ENCODE measurements around the gene ZBTB16. TPM values are rescaled to one million over a fixed set of nuclear protein-coding genes. Genes with fewer than 3 reads are reported as not detected.

The ZBTB16 gene
- total RNA-seq, 3 donors from 2014 or later = 236 to 358 (median 271) TPM

DNA sequence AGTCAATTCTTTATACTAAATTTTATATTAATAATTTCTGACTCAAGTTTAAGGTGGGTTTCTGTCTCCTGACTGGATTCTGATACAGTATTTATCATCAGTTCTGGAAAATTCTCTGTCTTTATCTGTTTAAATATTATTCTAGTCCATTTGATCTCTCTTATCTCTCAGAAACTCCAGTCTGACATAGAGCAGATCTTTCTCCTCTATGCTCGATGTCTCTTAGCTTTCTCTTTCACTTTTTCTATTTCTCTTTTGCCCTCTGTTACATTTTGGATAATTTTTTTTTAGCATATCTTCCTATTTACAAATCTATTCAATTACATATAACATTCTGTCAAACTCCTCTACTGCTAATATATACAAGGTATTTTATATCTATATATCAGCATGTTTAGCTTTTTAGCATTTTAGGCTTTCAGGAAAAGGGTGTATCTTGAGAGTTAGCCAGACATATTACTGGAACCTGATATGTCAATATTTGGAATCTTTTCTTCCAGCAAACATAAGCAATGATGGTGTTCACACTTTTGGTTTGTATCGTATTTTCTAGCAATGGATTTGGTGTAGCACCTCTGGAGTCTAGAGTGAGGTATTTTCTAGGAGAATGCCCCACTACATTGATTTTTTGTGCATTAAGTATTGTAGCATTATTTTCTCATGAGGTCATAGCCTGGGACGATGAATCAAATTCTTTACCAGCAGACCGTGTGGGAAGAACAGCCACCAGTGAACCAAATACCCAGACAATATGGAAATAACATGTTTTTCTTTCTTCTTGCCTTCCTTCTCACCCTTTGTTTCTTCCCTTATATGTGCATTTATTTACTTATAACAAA is 232.6 kb downstream of the ZBTB16 start:
- Histone ChIP-seq H3K4me1 (peaks cover 0 to 8% of the 10 kb centered on the region in 2 donors), H3K27ac (peak overlapping the region; percentile 97 to 99), H3K4me3 (peak overlapping the region; percentile 7 to 29 (median 15)), H3K27me3 (no peaks in the 10 kb centered on the region), H3K36me3 (no peaks in the 10 kb centered on the region), H3K9me3 (no peaks in the 10 kb centered on the region)
- TF ChIP-seq POLR2AphosphoS5 (IDR thresholded peaks at IDR 0.05) (no peak), POLR2A (IDR thresholded peaks at IDR 0.05) (no peak)
- TF ChIP-seq, protein P1, sequence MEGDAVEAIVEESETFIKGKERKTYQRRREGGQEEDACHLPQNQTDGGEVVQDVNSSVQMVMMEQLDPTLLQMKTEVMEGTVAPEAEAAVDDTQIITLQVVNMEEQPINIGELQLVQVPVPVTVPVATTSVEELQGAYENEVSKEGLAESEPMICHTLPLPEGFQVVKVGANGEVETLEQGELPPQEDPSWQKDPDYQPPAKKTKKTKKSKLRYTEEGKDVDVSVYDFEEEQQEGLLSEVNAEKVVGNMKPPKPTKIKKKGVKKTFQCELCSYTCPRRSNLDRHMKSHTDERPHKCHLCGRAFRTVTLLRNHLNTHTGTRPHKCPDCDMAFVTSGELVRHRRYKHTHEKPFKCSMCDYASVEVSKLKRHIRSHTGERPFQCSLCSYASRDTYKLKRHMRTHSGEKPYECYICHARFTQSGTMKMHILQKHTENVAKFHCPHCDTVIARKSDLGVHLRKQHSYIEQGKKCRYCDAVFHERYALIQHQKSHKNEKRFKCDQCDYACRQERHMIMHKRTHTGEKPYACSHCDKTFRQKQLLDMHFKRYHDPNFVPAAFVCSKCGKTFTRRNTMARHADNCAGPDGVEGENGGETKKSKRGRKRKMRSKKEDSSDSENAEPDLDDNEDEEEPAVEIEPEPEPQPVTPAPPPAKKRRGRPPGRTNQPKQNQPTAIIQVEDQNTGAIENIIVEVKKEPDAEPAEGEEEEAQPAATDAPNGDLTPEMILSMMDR (IDR thresholded peaks at IDR 0.05) = no peak
- DNase-seq (ENCODE audit: low spot score in 2 of 2) = no peak
- intact Hi-C loops (cut with DNase I; ENCODE audit: low total_unique reads) = no loop called here

GRCh38 chr11:114293201-114293711 is 233.7 kb downstream of the ZBTB16 start:
- no peaks in the 10 kb centered on the region for H3K36me3 ChIP-seq
- H3K27ac ChIP-seq = peak overlapping the region; percentile 97 to 99
- no peak for DNase-seq (ENCODE audit: low spot score in 2 of 2)
- H3K9me3 ChIP-seq = no peaks in the 10 kb centered on the region
- intact Hi-C loops (cut with DNase I; ENCODE audit: low total_unique reads) = no loop called here
- H3K27me3 ChIP-seq = no peaks in the 10 kb centered on the region
- H3K4me1 ChIP-seq = peaks cover 0 to 8% of the 10 kb centered on the region in 2 donors
- peak overlapping the region in 1 of 3 donors; percentile 27 for H3K4me3 ChIP-seq
- TF ChIP-seq POLR2A (IDR thresholded peaks at IDR 0.05) = no peak
- no peak for TF ChIP-seq POLR2AphosphoS5 (IDR thresholded peaks at IDR 0.05)
- TF ChIP-seq, protein P1 (IDR thresholded peaks at IDR 0.05) = no peak

DNA sequence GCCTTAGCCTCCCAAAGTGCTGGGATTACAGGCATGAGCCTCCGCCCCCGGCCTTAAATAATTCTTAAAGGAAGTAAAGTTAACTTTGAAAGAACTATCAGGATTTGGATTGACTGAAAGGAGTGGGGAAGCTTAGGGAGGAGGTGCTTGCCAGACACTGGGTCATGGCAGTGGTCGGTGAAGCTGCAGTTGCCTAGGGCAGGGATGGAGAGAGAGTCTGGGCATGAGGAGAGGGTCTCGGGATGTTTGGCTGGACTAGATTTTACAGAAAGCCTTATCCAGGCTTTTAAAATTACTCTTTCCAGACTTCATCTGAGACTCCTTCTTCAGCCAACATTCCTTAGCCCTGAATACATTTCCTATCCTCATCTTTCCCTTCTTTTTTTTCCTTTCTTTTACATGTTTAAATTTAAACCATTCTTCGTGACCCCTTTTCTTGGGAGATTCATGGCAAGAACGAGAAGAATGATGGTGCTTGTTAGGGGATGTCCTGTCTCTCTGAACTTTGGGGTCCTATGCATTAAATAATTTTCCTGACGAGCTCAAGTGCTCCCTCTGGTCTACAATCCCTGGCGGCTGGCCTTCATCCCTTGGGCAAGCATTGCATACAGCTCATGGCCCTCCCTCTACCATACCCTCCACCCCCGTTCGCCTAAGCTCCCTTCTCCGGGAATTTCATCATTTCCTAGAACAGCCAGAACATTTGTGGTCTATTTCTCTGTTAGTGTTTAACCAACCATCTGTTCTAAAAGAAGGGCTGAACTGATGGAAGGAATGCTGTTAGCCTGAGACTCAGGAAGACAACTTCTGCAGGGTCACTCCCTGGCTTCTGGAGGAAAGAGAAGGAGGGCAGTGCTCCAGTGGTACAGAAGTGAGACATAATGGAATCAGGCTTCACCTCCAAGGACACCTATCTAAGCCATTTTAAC is 236.4 kb downstream of the ZBTB16 start, which contains the start of gene NNMT:
Gene NNMT (plus strand): TSS at position 724 of the 929 bp plus-strand sequence. CDS start 158 bp downstream, at position 882.
- no peaks in the 10 kb centered on the region for H3K36me3 ChIP-seq
- TF ChIP-seq, protein P1 (IDR thresholded peaks at IDR 0.05) = peak in 2 of 3 donors; percentile 8 to 31
- peak; percentile 91 to 98 (median 96) for TF ChIP-seq POLR2AphosphoS5 (IDR thresholded peaks at IDR 0.05)
- peak; percentile 78 for TF ChIP-seq POLR2A (IDR thresholded peaks at IDR 0.05)
- peaks cover 3 to 8% of the 10 kb centered on the region in 2 donors for H3K4me1 ChIP-seq
- peak within 1 kb of the TSS; percentile 97 to 99 for H3K27ac ChIP-seq
- DNase-seq (ENCODE audit: low spot score in 2 of 2) = peak in 1 of 2 donors; percentile 87
- peak within 1 kb of the TSS; percentile 60 to 74 (median 67) for H3K4me3 ChIP-seq
- no peaks in the 10 kb centered on the region for H3K27me3 ChIP-seq
- peaks cover 0 to 4% of the 10 kb centered on the region in 2 donors for H3K9me3 ChIP-seq
- intact Hi-C loops (cut with DNase I; ENCODE audit: low total_unique reads) = no loop called here

DNA sequence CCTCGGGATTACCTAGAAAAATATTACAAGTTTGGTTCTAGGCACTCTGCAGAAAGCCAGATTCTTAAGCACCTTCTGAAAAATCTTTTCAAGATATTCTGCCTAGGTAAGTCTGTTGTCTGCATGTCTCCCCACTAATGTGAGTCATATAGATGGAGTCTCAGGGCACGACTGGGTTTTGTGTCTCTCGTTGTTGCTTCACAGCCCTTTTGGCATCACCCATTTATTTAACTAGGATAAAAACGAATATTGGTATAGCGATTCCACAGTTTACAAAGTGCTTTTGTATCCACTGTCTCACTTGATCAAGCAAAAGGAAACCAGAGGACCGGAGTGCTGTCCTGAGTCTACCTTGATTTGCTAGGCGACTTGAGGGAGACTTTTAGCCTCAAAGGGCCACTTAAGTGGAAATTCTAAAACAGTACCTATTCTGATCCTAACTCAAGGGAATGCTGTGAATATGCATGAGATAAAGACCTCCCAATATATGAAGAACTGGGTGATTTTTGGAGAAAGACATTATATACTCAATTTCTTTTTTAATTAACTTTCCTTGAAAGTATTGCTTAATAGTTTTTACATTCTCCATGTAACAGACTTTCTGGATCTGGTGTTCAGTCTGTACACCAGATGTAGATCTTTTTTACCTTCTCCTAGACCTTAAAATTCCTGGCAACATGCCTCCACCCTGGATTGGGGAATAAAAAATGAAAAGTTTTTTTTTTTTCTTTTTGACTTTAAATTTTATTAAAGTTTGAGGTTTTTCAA is 237.3 kb downstream of the ZBTB16 start:
- H3K27me3 ChIP-seq = no peaks in the 10 kb centered on the region
- TF ChIP-seq POLR2AphosphoS5 (IDR thresholded peaks at IDR 0.05) (no peak), POLR2A (IDR thresholded peaks at IDR 0.05) (no peak)
- TF ChIP-seq, protein P1 (IDR thresholded peaks at IDR 0.05) = no peak
- peak overlapping the region; percentile 97 to 99 for H3K27ac ChIP-seq
- H3K36me3 ChIP-seq = no peaks in the 10 kb centered on the region
- peaks cover 0 to 12% of the 10 kb centered on the region in 2 donors for H3K9me3 ChIP-seq
- H3K4me1 ChIP-seq = peaks cover 3 to 8% of the 10 kb centered on the region in 2 donors
- no peak for DNase-seq (ENCODE audit: low spot score in 2 of 2)
- intact Hi-C loops (cut with DNase I; ENCODE audit: low total_unique reads) = no loop called here
- H3K4me3 ChIP-seq = peak overlapping the region; percentile 60 to 74 (median 67)
